Kidney epithelial cell (primary cell): Measurements from ENCODE around the gene KRT2. TPM values are rescaled to one million over a fixed set of nuclear protein-coding genes. Genes with fewer than 3 reads are reported as not detected.

Experiments
- DNase-seq: peaks from one replicate; pipeline ENCODE4 v3.0.0-alpha.2; 2010; ENCODE audit warnings: low read depth
- H3K27me3 ChIP-seq: 2 replicates; pipeline ENCODE4 v1.6.0; 2011; ENCODE audit warnings: low read length; ENCODE audit not compliant: control insufficient read depth, insufficient read depth
- H3K36me3 ChIP-seq: 2 replicates; pipeline ENCODE4 v1.5.1; 2011; ENCODE audit warnings: low read length; ENCODE audit not compliant: control insufficient read depth, insufficient read depth
- H3K4me3 ChIP-seq: 2 replicates; pipeline ENCODE4 v1.5.1; 2011; ENCODE audit warnings: low read depth, mild to moderate bottlenecking, control low read depth, low read length
- total RNA-seq: library from RNA; depleted of rRNA; stranded (reverse); fragments of >200 nt; gene quantifications from 2 replicates; pipeline ENCODE4 v1.2.3, GENCODE V29; 2015
- TF ChIP-seq, protein P1 (sequence below): IDR thresholded peaks from 2 replicates; pipeline ENCODE4 v1.5.1; 2011; ENCODE audit warnings: mild to moderate bottlenecking, moderate library complexity, low read length, control low read depth, inconsistent platforms; ENCODE audit not compliant: insufficient read depth, poor library complexity, severe bottlenecking

The KRT2 gene
- total RNA-seq, 1 donor from 2014 or later, result not detected

- DNase-seq, result no peak
- H3K27me3 ChIP-seq, result peaks cover 3% of the 10 kb centered on the region
- no peaks in the 10 kb centered on the region for H3K36me3 ChIP-seq
Measured at GRCh38 chr12:52662918-52663229, 10.9 kb upstream of the KRT2 start.

GRCh38 chr12:52662093-52662917 is 10.3 kb upstream of the KRT2 start:
- TF ChIP-seq, protein P1, sequence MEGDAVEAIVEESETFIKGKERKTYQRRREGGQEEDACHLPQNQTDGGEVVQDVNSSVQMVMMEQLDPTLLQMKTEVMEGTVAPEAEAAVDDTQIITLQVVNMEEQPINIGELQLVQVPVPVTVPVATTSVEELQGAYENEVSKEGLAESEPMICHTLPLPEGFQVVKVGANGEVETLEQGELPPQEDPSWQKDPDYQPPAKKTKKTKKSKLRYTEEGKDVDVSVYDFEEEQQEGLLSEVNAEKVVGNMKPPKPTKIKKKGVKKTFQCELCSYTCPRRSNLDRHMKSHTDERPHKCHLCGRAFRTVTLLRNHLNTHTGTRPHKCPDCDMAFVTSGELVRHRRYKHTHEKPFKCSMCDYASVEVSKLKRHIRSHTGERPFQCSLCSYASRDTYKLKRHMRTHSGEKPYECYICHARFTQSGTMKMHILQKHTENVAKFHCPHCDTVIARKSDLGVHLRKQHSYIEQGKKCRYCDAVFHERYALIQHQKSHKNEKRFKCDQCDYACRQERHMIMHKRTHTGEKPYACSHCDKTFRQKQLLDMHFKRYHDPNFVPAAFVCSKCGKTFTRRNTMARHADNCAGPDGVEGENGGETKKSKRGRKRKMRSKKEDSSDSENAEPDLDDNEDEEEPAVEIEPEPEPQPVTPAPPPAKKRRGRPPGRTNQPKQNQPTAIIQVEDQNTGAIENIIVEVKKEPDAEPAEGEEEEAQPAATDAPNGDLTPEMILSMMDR, result no peak
- H3K4me3 ChIP-seq, result no peak overlapping the region
- peaks cover 3% of the 10 kb centered on the region for H3K27me3 ChIP-seq
- no peaks in the 10 kb centered on the region for H3K36me3 ChIP-seq
- no peak for DNase-seq

More at GRCh38 chr12:52662918-52663229, 10.9 kb upstream of the KRT2 start:
- TF ChIP-seq, protein P1, result no peak
- no peak overlapping the region for H3K4me3 ChIP-seq

DNA sequence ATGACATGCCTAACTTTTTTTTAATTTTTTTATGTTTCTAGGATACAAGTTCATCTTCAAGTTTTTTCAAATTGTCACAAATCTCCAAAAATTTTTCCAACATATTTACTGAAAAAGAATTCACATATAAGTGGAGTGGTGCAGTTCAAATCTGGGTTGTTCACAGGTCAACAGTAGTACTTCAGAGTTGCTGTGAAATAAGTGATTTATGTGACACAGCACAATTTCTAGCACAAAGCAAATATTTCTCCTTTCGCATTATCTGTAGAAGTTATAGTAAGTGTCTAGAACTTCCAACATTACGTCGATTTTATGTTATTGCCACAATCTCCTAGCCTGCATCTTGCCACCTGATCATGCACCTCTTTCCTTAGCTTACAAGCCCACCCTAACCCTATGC is 9.7 kb upstream of the KRT2 start:
- peaks cover 3% of the 10 kb centered on the region for H3K27me3 ChIP-seq
- TF ChIP-seq, protein P1, result no peak
- H3K4me3 ChIP-seq, result no peak overlapping the region
- DNase-seq, result no peak
- no peaks in the 10 kb centered on the region for H3K36me3 ChIP-seq

- H3K4me3 ChIP-seq, result no peak overlapping the region
- peaks cover 3% of the 10 kb centered on the region for H3K27me3 ChIP-seq
Measured at GRCh38 chr12:52660934-52661499, 9.0 kb upstream of the KRT2 start.

DNA sequence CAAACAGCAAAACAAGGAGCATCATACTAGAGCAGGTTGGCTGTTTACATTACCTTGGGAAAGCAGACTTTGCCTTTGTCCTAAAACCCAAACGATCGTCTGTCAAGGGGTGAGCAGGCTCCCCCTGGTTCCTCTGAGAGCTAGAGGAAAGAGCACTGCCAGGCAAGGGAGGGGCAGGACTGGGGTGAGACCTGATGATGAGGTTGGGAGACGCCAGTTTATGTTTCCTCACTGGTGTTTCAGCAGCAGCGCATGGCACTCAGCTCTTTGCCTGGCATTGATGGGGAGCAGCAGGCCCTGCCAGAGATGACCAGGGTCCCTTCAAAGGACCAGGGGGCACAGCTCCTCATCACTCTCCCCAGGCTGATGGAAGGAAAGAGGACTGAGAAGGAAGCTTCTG is 7.9 kb upstream of the KRT2 start:
- no peak overlapping the region for H3K4me3 ChIP-seq
- no peak for DNase-seq
- H3K27me3 ChIP-seq, result peaks cover 3% of the 10 kb centered on the region
- TF ChIP-seq, protein P1, result no peak
- H3K36me3 ChIP-seq, result no peaks in the 10 kb centered on the region

More at GRCh38 chr12:52660934-52661499, 9.0 kb upstream of the KRT2 start:
- TF ChIP-seq, protein P1, result no peak
- H3K36me3 ChIP-seq, result no peaks in the 10 kb centered on the region
- DNase-seq, result no peak
